ENCODE data around the gene SULF2. TPM values are rescaled to one million over a fixed set of nuclear protein-coding genes. Genes with fewer than 3 reads are reported as not detected.

SULF2 gene
- total RNA-seq, 1 experiment from 2014 or later, result 495 TPM

DNA sequence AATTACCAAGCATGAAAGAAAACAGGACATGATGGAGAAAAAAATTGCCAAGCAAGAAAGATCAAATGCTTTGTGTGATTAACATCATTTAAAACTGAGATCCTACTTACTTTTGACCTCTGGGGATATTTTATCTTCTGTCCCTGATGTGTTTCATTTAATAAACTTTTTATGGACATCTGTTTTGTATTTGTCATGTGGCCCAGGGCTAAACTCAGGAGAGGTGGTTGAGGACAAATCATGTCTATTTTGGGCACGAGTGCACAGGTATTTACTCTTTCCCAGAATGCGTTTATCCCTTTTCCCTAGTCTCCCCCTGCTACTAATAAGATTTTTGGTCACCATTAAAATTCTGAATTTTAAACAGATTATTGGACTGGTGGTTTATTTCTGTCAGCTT lies 155.4 kb downstream of the SULF2 start:
- DNase-seq, result no peak
- no peak overlapping the region for H3K4me3 ChIP-seq
- H3K9me3 ChIP-seq (ENCODE audit: insufficient read depth, low read depth), result no peaks in the 10 kb centered on the region
- H3K27ac ChIP-seq, result no peak overlapping the region
- H4K20me1 ChIP-seq (ENCODE audit: insufficient read depth), result peaks cover 6% of the 10 kb centered on the region; the same call in 1 of the 2 replicates
- H3K9me2 ChIP-seq (ENCODE audit: insufficient read depth), result no peaks in the 10 kb centered on the region
- H3K27me3 ChIP-seq (ENCODE audit: insufficient read depth, low read depth), result no peaks in the 10 kb centered on the region
- POLR2A ChIA-PET (ENCODE audit: unreplicated experiment), result interaction anchor here (0.7 to 0.8 kb wide), 2 partner anchors 189 to 265 kb away, joined by 7 to 22 read pairs; no protein-coding TSS in a partner anchor
- no peak overlapping the region for H2AFZ ChIP-seq
- peaks cover 31% of the 10 kb centered on the region for H3F3A ChIP-seq (ENCODE audit: insufficient read depth, low read depth)
- H3K4me2 ChIP-seq, result no peak overlapping the region
- H3K4me1 ChIP-seq (replicated peaks; ENCODE audit: insufficient read depth), result no peaks in the 10 kb centered on the region
- H3K36me3 ChIP-seq (ENCODE audit: low read depth), result peaks cover 63% of the 10 kb centered on the region
- peaks cover 10% of the 10 kb centered on the region; the same call in 1 of the 2 replicates for H3K79me2 ChIP-seq (ENCODE audit: low read depth)
- no TSS peak for BruUV-seq (replicated peaks)
- intact Hi-C loops (cut with micrococcal nuclease; ENCODE audit: unreplicated experiment), result loop anchor here (10.0 kb wide), 1 partner anchor 875 kb away; no protein-coding TSS in a partner anchor
- TF ChIP-seq, protein P1, sequence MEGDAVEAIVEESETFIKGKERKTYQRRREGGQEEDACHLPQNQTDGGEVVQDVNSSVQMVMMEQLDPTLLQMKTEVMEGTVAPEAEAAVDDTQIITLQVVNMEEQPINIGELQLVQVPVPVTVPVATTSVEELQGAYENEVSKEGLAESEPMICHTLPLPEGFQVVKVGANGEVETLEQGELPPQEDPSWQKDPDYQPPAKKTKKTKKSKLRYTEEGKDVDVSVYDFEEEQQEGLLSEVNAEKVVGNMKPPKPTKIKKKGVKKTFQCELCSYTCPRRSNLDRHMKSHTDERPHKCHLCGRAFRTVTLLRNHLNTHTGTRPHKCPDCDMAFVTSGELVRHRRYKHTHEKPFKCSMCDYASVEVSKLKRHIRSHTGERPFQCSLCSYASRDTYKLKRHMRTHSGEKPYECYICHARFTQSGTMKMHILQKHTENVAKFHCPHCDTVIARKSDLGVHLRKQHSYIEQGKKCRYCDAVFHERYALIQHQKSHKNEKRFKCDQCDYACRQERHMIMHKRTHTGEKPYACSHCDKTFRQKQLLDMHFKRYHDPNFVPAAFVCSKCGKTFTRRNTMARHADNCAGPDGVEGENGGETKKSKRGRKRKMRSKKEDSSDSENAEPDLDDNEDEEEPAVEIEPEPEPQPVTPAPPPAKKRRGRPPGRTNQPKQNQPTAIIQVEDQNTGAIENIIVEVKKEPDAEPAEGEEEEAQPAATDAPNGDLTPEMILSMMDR (conservative IDR thresholded peaks at IDR 0.05), result no peak
- no peak for TF ChIP-seq EZH2 (IDR thresholded peaks at IDR 0.05; ENCODE audit: low read depth)
- CTCF ChIA-PET, result no interaction called here

DNA sequence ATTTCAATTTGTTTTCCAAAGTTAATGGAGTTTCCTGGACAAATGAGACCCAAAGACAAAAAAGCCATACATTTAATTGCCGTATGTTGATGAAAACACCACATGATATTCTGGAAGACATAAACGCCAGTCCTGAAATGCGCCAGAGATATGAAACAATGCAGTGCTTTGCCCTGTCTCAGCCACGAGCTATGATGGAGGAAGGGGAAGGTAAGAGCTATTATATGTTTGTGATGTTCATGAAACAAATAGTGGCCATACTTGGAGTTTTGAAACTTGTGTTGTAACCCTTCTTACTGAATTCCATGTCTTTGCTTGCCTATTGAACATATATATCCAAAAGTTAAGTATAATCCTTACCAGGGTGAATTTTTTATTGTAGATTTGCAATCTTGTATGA lies 157.7 kb downstream of the SULF2 start:
- TF ChIP-seq EZH2 (IDR thresholded peaks at IDR 0.05; ENCODE audit: low read depth), result no peak
- TF ChIP-seq, protein P1 (conservative IDR thresholded peaks at IDR 0.05), result no peak
- no peaks in the 10 kb centered on the region for H3K9me2 ChIP-seq (ENCODE audit: insufficient read depth)
- no peak for DNase-seq
- CTCF ChIA-PET, result no interaction called here
- BruUV-seq (replicated peaks), result no TSS peak
- no peaks in the 10 kb centered on the region for H3K27me3 ChIP-seq (ENCODE audit: insufficient read depth, low read depth)
- H3K9me3 ChIP-seq (ENCODE audit: insufficient read depth, low read depth), result no peaks in the 10 kb centered on the region
- no peaks in the 10 kb centered on the region for H4K20me1 ChIP-seq (ENCODE audit: insufficient read depth)
- peaks cover 63% of the 10 kb centered on the region for H3K36me3 ChIP-seq (ENCODE audit: low read depth)
- no peak overlapping the region for H3K27ac ChIP-seq
- peaks cover 21% of the 10 kb centered on the region for H3K79me2 ChIP-seq (ENCODE audit: low read depth)
- no peaks in the 10 kb centered on the region for H3K4me1 ChIP-seq (replicated peaks; ENCODE audit: insufficient read depth)
- POLR2A ChIA-PET (ENCODE audit: unreplicated experiment), result no interaction called here
- intact Hi-C loops (cut with micrococcal nuclease; ENCODE audit: unreplicated experiment), result loop anchor here (10.0 kb wide), 1 partner anchor 873 kb away; no protein-coding TSS in a partner anchor
- H2AFZ ChIP-seq, result no peak overlapping the region
- H3F3A ChIP-seq (ENCODE audit: insufficient read depth, low read depth), result peaks cover 34% of the 10 kb centered on the region; the same call in 1 of the 2 replicates
- no peak overlapping the region for H3K4me2 ChIP-seq
- no peak overlapping the region for H3K4me3 ChIP-seq

DNA sequence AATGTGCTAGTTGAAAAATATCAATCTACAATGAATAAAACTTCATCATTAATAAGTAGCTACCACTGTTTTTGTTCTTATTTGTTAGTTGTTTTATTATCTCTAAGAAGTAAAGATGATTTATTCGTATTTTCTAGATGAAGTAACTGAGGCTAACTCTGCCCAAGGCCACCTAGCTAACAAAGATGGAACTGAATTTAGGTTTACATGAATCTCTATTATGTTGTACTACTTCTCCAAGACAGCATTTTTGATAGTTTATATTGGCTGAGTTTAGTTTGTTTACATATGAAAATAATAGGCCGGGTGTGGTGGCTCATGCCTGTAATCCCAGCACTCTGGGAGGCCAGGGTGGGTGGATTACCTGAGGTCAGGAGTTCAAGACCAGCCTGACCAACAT lies 162.1 kb downstream of the SULF2 start:
- no peaks in the 10 kb centered on the region for H3K9me3 ChIP-seq (ENCODE audit: insufficient read depth, low read depth)
- no TSS peak for BruUV-seq (replicated peaks)
- no peak overlapping the region for H3K4me3 ChIP-seq
- no peak overlapping the region for H3K27ac ChIP-seq
- POLR2A ChIA-PET (ENCODE audit: unreplicated experiment), result no interaction called here
- no peak overlapping the region for H3K4me2 ChIP-seq
- no peak for DNase-seq
- no peak overlapping the region for H2AFZ ChIP-seq
- peaks cover 69% of the 10 kb centered on the region for H3F3A ChIP-seq (ENCODE audit: insufficient read depth, low read depth)
- TF ChIP-seq EZH2 (IDR thresholded peaks at IDR 0.05; ENCODE audit: low read depth), result no peak
- TF ChIP-seq, protein P1 (conservative IDR thresholded peaks at IDR 0.05), result no peak
- intact Hi-C loops (cut with micrococcal nuclease; ENCODE audit: unreplicated experiment), result loop anchor here (10.0 kb wide), 1 partner anchor 868 kb away; no protein-coding TSS in a partner anchor
- H4K20me1 ChIP-seq (ENCODE audit: insufficient read depth), result 0 out of 2 replicates have a peak, but pooled peaks cover 4% of the 10 kb centered on the region
- H3K36me3 ChIP-seq (ENCODE audit: low read depth), result peaks cover 50% of the 10 kb centered on the region
- H3K9me2 ChIP-seq (ENCODE audit: insufficient read depth), result no peaks in the 10 kb centered on the region
- CTCF ChIA-PET, result interaction anchor here (0.5 to 0.7 kb wide), 4 partner anchors 13 to 263 kb away, joined by 3 to 4 read pairs (median 4); no protein-coding TSS in a partner anchor
- peaks cover 16% of the 10 kb centered on the region for H3K4me1 ChIP-seq (replicated peaks; ENCODE audit: insufficient read depth)
- H3K79me2 ChIP-seq (ENCODE audit: low read depth), result peaks cover 56% of the 10 kb centered on the region
- H3K27me3 ChIP-seq (ENCODE audit: insufficient read depth, low read depth), result no peaks in the 10 kb centered on the region

All from PC-9 (cell line).